Smooth muscle cell of the brain vasculature (primary cell): Measurements from ENCODE around the gene EPN3.

Experiments
- DNase-seq: peaks from one replicate; pipeline ENCODE4 v3.0.0-alpha.2; 2012; ENCODE audit warnings: low read depth, low spot score

The EPN3 gene

DNA sequence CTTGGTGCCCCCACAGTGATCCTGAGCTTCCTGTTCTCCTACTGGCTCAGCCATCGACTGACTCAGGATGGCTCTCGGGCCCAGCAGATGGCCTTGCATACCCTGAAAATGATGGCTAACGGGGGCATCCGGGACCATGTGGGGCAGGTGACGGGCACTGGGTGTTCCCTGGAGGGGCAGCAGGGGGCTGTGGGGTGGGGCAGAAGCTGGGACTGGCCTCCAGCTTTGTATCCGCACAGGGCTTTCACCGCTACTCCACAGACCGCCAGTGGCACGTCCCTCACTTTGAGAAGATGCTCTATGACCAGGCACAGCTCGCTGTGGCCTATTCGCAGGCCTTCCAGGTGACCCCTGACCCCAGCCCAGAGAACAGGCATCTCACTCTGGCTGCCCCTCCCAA lies 17.4 kb downstream of the EPN3 start:
- DNase-seq: no peak

DNA sequence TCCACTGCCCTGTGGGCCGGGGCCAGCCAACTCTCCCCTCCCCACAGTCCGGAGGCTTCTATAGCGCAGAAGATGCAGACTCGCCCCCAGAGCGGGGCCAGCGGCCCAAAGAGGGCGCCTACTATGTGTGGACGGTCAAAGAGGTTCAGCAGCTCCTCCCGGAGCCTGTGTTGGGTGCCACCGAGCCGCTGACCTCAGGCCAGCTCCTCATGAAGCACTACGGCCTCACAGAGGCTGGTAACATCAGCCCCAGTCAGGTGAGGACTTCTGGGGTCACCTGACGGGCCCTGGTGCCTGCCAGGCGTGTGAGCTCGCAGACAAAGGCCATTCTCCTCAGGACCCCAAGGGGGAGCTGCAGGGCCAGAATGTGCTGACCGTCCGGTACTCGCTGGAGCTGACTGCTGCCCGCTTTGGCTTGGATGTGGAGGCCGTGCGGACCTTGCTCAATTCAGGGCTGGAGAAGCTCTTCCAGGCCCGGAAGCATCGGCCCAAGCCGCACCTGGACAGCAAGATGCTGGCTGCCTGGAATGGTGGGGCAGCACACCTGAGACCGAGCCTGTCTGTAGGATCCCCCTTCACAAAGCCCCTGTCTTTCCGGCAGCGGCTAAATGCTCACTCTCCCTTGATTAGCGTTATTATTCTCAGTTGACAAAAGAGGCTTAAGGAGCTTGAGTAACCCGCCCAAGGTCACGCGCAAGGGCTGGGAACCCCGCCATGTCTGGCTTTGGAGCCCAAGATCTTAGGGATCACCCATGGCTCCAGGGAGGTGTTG lies 18.3 kb downstream of the EPN3 start:
- DNase-seq: peak; percentile 62

DNA sequence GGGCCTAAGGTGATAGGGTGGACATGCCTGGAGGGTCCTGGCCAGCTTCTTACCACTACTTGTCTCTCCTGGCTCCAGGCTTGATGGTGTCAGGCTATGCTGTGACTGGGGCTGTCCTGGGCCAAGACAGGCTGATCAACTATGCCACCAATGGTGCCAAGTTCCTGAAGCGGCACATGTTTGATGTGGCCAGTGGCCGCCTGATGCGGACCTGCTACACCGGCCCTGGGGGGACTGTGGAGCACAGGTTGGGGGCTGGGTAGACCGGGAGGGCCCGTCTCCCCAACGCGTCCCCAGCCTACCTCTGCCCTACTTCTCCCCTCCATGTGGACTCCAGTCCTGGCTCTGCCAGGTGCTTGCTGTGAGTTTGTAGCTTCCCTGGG lies 18.9 kb downstream of the EPN3 start:
- no peak for DNase-seq

DNA sequence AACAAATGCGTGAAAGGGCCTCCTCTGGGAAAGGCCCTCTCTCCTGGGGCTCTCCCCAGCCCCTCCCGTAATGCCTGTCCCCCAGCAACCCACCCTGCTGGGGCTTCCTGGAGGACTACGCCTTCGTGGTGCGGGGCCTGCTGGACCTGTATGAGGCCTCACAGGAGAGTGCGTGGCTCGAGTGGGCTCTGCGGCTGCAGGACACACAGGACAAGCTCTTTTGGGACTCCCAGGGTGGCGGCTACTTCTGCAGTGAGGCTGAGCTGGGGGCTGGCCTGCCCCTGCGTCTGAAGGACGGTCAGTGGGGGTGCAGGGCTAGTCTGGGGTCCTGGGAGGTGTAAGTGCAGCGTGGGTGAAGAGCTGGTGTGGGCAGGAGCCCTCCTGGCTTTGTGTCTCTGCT lies 19.3 kb downstream of the EPN3 start:
- DNase-seq: no peak

DNA sequence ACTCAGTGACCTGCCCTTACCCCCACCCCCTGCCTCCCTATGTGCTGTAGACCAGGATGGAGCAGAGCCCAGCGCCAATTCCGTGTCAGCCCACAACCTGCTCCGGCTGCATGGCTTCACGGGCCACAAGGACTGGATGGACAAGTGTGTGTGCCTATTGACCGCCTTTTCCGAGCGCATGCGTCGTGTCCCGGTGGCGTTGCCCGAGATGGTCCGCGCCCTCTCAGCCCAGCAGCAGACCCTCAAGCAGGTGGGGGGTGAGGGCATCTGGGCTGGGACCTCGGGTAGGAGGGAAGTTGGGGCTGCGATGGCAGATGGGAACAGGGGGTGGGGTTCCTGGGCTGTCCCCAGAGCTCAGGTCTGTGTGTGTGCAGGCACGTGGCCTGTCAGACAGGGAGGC lies 21.7 kb downstream of the EPN3 start:
- DNase-seq: no peak

DNA sequence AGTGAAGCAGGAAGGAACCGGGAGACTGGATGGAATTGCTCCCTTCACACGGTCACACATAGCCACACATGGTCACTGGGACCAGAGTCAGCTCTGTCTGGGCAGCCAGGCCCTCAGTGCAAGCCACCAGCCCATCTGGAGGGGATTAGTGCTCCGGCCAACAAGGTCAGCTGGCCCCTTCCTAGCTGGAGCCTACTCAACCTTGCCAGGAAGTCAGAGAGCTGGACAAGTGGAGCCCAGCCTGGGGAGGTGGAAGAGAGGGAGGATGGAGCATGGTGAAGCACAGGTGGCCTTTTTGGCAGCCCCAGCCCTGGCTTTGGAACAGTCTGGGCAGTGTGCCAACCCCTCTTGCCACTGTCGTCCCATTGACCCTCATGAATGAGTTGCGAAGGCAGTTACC lies 24.3 kb downstream of the EPN3 start:
- DNase-seq: no peak

DNA sequence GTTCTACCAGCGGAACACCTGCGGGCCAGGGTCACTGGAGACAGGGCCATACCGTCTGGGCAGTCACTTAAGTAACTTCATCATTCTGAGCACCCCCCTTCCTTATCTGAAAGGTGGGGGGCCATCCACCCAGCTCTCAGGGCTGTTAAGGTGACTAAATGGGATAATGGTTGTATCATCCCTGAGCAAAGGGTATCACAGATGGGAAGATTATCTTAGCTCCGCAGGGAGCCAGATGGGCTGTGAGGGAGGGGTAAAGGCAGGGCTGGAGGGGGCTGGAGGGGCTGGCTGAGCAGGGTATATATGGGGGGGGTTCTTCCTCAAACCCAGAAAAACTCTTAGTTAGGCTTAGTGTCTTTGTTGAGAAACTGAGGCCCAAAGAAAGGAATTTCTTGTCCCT lies 25.1 kb downstream of the EPN3 start:
- no peak for DNase-seq

DNA sequence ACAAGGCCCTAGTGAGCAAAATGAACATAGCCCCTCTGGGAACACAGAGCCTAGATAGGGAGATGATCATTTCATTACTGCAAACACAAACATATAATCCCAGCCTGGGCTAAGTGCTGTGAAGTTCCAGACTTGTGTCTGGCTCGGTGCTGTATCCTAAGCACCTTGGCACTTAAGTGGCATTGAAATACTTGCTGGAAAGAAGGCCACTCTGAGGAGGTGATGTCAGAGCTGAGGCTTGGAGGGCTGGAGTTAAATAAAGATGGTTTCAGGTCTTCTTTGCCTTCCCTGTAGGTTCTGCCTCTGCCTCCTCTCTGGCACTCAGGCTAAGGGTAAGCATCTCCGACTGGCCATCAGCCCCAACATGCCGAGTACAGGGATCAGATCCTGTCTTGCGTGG lies 25.6 kb downstream of the EPN3 start:
- no peak for DNase-seq

DNA sequence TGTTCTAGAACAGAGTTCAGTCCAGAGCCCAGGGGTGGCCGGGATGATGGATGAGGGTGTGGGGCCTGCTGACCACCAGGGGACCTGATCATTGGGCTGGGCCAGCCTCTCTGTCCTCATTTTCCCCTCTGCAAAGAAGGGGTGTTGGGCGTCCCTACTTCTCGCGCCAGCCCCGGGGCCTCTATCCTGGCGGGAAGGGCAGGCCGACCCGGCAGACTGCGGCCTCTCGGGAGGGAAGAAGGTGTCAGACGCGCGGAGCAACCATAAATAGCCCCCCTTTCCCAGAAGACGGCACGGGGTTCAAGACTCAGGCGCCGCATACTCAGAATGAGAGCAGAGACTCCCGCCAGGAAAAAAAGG lies 26.0 kb downstream of the EPN3 start:
- DNase-seq: no peak

DNA sequence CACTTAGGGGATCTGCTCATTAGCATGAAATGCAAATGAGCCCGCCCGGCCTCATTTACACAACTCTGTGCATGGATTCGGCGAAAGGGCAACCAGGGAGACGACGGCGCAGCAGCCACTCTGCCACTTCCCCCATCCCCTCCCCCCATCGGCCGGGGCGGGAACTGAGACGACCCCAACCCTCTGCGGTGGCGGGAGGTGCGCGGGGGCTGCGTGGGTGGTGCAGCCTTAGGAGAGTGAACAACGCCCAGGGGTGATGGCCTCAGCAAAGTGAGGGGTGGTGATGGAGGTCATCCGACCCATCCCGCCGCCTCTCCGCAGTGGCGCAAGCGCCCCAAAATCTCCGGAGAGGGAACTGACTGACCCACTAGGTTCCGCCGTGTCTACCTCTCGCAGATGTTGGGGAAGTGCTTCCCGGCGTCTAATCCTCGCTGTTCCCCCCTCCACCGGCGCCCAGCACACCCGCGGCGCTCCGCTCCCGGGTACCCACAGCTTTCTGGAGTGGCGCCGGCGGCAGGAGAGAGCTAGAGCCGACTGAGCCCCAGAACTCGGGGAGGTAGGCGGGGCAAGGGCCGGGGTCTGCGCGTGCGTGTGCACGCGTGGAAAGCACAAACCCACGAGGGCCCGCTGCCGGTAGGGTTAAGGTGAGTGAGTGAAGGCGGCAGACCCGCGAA lies 26.5 kb downstream of the EPN3 start:
- no peak for DNase-seq

DNA sequence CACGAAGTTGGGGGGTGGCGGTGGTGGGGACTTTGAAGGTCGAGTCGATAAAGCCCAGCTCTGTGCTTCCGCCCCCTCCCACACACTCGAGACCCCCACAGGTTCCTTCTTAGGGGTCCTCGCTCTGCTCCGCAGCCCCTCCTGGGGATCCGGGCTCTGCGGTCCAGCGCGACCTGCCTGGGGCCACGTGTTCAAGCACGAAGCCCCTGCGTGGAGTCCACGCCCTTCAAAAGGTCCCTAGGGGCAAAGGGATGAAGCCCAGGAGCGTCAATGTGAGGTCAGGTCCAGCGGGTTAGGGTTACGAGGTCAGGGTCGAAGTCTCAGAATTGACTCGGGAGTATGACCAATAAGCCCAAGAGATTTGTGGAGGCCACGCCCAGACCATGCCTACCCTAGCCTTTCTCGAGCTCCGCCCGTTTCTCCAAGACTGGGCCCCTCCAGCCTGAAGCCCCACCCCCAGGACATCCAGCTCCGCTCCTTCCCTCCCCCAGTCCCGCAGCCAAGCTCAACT lies 27.2 kb downstream of the EPN3 start:
- DNase-seq: no peak

DNA sequence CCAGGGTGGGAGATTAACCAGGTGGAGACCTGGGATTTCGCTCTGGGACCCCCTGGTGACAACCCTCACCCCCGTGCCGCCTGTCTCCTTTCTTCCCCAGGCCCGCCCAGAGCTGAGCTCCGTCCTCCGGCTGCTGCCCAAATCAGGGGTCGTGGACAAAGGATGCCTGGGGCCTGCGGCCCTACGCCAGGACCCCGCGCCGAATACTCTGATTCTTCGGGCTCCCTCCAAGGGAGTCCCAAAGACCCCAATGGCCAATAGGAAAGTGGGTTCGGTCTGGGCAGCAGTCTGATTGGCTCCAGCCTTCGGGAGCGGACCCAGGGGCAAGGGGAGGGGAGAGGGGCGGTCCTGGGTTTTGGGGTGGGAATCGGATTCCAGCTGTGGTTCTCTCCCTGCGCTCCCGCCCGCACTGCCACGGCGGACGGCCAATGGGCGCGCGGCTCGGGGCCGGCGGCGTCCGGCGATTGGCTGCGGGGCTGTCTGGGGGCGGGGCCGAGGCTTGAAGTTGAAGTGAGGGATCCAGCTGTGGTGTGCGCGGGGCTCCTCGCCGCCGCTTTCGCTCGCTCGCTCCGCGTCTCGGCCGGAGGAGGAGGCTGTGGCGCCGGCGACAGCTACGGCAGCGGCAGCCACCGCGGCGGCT lies 27.8 kb downstream of the EPN3 start, which contains the start of gene CACNA1G:
TSS of gene CACNA1G (plus strand) at position 531 of the 640 bp plus-strand sequence. CDS start 745 bp downstream, outside the sequence.
- DNase-seq: peak; percentile 46

DNA sequence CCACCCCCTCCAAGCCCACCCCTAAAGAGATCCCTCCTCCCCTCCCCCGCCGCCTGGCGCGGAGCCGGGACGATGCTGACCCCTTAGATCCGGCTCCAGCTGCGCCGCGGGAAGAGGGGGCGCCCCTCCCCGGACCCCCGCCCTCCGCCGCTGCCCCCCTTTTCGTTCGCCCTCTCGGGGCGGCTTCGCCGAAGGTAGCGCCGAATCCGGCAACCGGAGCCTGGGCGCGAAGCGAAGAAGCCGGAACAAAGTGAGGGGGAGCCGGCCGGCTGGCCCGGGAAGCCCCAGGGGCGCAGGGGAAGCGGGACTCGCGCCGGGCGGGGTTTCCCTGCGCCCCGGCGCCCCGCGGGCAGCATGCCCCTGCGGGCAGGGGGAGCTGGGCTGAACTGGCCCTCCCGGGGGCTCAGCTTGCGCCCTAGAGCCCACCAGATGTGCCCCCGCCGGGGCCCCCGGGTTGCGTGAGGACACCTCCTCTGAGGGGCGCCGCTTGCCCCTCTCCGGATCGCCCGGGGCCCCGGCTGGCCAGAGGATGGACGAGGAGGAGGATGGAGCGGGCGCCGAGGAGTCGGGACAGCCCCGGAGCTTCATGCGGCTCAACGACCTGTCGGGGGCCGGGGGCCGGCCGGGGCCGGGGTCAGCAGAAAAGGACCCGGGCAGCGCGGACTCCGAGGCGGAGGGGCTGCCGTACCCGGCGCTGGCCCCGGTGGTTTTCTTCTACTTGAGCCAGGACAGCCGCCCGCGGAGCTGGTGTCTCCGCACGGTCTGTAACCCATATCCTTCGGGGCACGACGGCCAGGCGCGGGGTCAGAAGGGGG lies 28.6 kb downstream of the EPN3 start:
- DNase-seq: no peak

DNA sequence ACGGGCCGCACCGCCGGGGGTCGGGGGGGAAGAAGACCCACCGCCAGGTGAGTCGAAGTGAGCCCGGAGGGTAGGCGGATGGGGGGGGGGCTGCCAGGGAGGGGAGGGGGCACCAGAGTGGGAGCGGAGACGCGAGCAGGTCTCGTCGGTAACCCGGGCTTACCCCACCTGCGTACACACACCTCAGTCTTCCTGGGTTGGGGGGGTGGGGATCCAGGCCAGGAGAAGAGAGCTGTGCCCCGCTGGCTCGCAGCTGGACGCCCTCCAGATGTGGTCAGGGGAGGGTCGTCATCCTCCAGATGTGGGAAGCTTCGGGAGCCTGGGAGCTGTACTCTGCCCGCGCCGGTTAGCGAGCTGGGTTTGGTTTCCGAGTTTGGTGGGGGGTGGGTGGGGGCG lies 29.2 kb downstream of the EPN3 start:
- no peak for DNase-seq

DNA sequence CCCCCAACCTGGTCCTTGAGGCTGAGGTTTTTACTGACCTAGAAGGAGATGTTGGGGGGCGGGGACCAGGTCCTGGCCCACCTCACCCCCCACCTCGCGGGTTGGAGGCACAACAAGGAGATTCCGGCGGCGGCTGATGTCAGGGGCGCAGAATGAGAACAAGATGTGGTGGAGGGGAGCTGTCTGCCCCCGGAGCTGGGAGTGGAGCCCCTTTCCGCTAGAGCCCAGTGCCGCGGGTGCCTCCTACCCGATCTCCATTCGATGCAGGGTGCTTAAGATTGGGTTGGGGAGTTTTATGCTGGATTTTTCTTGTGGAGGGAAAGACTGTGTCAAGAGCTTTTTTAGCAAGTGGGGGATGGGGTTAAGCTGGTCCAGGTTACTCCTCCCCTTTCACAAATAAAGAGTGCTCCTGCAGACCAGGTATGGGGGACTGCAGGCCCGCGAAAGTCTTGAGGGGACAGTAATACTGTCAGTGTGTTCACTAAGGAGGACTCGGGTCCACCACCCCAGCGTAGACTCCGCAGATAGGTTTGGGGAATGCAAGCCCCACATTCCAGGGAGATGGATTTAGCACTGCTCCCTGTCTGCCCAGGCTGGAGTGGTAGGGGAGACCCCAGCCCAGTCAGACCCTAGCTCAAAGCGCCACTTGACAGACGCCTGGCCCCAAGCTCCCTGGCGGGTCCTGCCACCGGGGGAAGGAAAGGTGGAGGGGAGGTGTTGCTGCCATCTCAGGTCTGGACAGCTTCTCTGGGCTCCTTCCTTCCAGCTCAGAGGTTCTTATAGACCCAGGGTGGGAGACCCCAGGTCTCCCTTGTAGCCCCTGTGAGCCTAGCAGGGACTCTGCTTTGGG lies 29.9 kb downstream of the EPN3 start:
- no peak for DNase-seq

DNA sequence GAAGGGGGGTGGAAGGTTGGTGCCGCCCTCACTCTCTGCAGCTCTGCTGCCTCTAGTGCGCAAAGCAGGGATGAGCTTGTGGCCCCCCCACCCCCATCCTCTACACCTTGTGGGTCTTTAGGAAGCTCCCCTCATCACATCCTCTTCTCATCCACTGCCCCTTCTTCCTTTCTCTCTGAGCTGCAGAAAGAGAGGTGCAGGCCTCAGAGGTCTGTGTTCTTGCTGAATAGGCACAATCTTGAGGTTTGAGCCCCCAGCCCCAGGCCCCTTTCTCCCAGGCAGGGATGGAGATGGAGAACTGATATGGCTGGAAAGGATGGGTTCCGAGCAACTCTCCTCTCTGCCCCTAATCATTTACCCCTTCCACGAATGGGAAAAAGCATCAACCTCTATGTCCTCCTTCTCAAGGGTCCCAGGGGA lies 30.6 kb downstream of the EPN3 start:
- no peak for DNase-seq

DNA sequence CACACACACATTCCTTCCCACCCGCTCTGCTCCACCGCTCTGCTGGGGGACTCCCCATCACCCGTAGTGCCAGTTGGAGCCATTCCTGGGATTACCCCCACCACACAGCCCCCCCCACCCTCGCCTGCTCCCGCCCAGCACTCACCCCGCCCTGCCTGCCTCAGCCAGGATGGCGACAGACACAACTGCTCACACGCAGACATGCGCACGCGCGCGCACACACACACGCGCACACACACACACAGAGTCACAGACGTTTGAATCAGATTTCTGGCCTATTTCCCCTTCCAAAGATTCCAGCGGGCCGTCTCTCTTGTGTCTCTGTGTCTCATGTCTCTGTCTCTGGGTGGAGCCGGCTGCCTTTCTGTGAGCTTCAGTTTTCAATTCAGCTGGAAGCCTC lies 32.4 kb downstream of the EPN3 start:
- DNase-seq: no peak

DNA sequence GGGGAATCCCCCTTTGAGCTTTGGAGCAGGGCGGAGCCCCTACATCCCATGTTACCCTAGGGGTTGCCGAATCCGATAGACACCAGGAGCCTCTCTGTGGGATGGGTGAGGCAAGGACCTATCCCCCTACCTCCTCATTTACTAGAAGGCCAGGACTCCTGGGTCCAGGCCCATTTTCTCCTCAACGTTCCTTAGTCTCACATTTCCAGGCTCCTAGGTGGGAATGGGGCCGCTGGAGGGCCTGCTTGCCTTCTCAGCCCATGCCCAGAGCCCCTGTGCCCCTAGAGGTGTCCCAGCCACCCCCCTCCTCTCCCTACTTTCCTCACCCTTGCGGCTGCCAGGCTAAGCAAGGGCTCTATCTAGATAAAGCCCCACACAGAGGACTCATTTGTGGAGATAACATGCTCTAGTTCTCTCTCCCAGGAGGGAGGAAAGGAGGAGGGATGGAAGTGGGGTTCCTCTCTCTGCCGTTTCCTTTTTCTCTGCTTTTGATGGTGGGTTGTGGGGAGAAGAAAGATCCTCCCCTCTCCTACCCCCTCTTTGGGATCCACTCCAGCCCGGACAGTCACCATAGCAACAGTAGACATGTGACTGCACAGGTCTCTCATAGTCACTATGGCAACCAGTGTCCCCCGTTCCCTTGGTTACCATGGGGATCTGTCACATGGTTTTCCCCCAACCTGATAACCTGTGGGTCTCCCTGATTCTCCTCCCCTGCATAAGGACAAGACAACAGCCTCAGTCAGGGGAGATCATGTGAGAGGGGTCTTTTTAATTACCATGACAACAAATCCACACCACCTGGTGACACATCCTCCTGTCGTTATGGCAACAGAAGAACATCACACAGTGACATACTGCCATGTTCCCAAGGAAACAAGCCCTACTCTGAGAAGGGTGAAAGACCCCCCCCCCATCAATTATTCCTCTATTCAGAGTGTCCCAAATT lies 33.1 kb downstream of the EPN3 start:
- no peak for DNase-seq

DNA sequence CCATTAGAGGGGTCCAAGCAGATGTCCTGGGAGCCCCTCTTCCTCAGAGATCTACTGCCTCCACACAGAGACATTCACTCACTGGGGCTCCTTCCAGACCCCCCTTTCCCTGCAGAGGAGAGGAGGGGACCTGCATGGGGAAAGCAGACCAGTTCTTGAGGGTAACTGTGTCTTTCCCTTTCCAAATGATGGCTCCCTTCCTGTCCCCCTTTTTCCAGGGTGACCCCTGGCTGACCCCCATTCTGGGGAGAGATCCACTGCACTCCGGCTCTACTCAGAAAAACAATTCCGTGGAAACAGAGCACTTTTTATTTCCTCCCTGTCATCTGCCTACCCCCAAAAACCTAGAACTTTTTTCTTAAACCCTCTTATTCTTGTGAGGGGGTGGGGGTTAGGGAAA lies 34.4 kb downstream of the EPN3 start:
- DNase-seq: no peak

DNA sequence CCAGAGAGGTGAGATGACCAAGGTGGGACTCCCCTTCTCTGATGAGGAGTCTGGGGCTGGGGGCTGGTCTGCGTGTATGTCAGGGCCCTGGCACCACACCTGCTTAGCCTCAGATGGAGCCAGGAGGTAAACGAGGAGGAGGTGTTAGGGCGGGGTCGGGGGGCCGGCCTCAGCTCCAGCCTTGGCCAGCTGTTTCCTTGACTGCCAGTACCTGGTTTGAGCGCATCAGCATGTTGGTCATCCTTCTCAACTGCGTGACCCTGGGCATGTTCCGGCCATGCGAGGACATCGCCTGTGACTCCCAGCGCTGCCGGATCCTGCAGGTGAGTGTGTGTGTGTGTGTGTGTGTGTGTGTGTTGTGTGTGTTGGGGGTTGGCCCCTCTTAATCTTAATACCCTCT lies 36.1 kb downstream of the EPN3 start:
- DNase-seq: no peak
